ENCODE data around the gene KCNH1. TPM values are rescaled to one million over a fixed set of nuclear protein-coding genes. Genes with fewer than 3 reads are reported as not detected.
"Not testable (repeated sequence)": the region's sequence is repeated elsewhere in the genome, so short reads cannot be mapped to it uniquely, and the experiment has no call there.

Gene KCNH1
- total RNA-seq, 3 donors from 2014 or later, result 0.81 to 1.7 (median 1.2) TPM

GRCh38 chr1:211014275-211014674 is 119.7 kb downstream of the KCNH1 start:
- Histone ChIP-seq H3K9me3 (no peaks in the 10 kb centered on the region), H3K36me3 (ENCODE audit: low read depth) (no peaks in the 10 kb centered on the region), H3K4me1 (ENCODE audit: low read depth) (no peaks in the 10 kb centered on the region), H3K4me3 (no peak overlapping the region)
- DNase-seq (no peak), ATAC-seq (no peak)
- intact Hi-C loops (cut with DNase I, micrococcal nuclease), result no loop called here
- no peak for TF ChIP-seq CTCF (IDR thresholded peaks at IDR 0.05)

GRCh38 chr1:211013346-211014240 is 120.4 kb downstream of the KCNH1 start:
- no peak overlapping the region for H3K4me3 ChIP-seq
- intact Hi-C loops (cut with DNase I, micrococcal nuclease), result no loop called here
- no peak for TF ChIP-seq CTCF (IDR thresholded peaks at IDR 0.05)
- H3K9me3 ChIP-seq, result no peaks in the 10 kb centered on the region
- no peaks in the 10 kb centered on the region for H3K36me3 ChIP-seq (ENCODE audit: low read depth)
- ATAC-seq, result no peak
- no peaks in the 10 kb centered on the region for H3K4me1 ChIP-seq (ENCODE audit: low read depth)
- no peak for DNase-seq

GRCh38 chr1:211011128-211011527 is 122.8 kb downstream of the KCNH1 start:
- H3K9me3 ChIP-seq; ATAC-seq; H3K36me3 ChIP-seq (ENCODE audit: low read depth); H3K4me1 ChIP-seq (ENCODE audit: low read depth); DNase-seq; intact Hi-C loops (cut with DNase I, micrococcal nuclease); H3K4me3 ChIP-seq: not testable (repeated sequence)

GRCh38 chr1:211009944-211010343 is 124.0 kb downstream of the KCNH1 start:
- ATAC-seq (no peak), DNase-seq (no peak)
- no peaks in the 10 kb centered on the region for H3K9me3 ChIP-seq
- TF ChIP-seq CTCF (IDR thresholded peaks at IDR 0.05), result no peak
- H3K4me1 ChIP-seq (ENCODE audit: low read depth), result no peaks in the 10 kb centered on the region
- no peaks in the 10 kb centered on the region for H3K36me3 ChIP-seq (ENCODE audit: low read depth)
- no peak overlapping the region for H3K4me3 ChIP-seq
- intact Hi-C loops (cut with DNase I, micrococcal nuclease), result no loop called here

GRCh38 chr1:211007830-211008229 is 126.1 kb downstream of the KCNH1 start:
- no peak overlapping the region for H3K4me3 ChIP-seq
- no peaks in the 10 kb centered on the region for H3K9me3 ChIP-seq
- ATAC-seq (no peak), DNase-seq (no peak)
- no peak for TF ChIP-seq CTCF (IDR thresholded peaks at IDR 0.05)
- no peaks in the 10 kb centered on the region for H3K36me3 ChIP-seq (ENCODE audit: low read depth)
- intact Hi-C loops (cut with DNase I, micrococcal nuclease), result no loop called here
- H3K4me1 ChIP-seq (ENCODE audit: low read depth), result no peaks in the 10 kb centered on the region

- DNase-seq, ATAC-seq: not testable (repeated sequence)
Measured at GRCh38 chr1:210995931-210996330, 138.0 kb downstream of the KCNH1 start.

More at GRCh38 chr1:210995931-210996330, 138.0 kb downstream of the KCNH1 start:
- intact Hi-C loops (cut with DNase I, micrococcal nuclease); H3K4me1 ChIP-seq (ENCODE audit: low read depth); H3K36me3 ChIP-seq (ENCODE audit: low read depth); H3K9me3 ChIP-seq; H3K4me3 ChIP-seq: not testable (repeated sequence)

Data from mucosa of descending colon (tissue), 3 donors.